Measurements from ENCODE around the gene ZSCAN31. TPM values are rescaled to one million over a fixed set of nuclear protein-coding genes. Genes with fewer than 3 reads are reported as not detected.

ZSCAN31 gene
- total RNA-seq, 1 experiment from 2014 or later: 10.1 TPM

Other genes starting within 250 kb of the ZSCAN31 start
- 5.0 TPM for gene ZSCAN16, start 211.5 kb downstream of the ZSCAN31 start, total RNA-seq (2021; ENCODE audit: unreplicated experiment)
- gene ZKSCAN8, start 194.3 kb downstream of the ZSCAN31 start, total RNA-seq (2021; ENCODE audit: unreplicated experiment): 20.7 TPM
- 10.8 TPM for gene ZSCAN9, start 110.9 kb downstream of the ZSCAN31 start, total RNA-seq (2021; ENCODE audit: unreplicated experiment)
- 4.8 TPM for gene ZKSCAN4, start 83.9 kb downstream of the ZSCAN31 start, total RNA-seq (2021; ENCODE audit: unreplicated experiment)
- not detected for gene NKAPL, start 76.9 kb downstream of the ZSCAN31 start, total RNA-seq (2021; ENCODE audit: unreplicated experiment)
- 10.3 TPM for gene ZSCAN26, start 69.0 kb downstream of the ZSCAN31 start, total RNA-seq (2021; ENCODE audit: unreplicated experiment)
- gene PGBD1, start 54.6 kb downstream of the ZSCAN31 start, total RNA-seq (2021; ENCODE audit: unreplicated experiment): 3.6 TPM
- gene ZKSCAN3, start 13.8 kb upstream of the ZSCAN31 start, total RNA-seq (2021; ENCODE audit: unreplicated experiment): 11.2 TPM
- gene ZSCAN12, start 63.6 kb upstream of the ZSCAN31 start, total RNA-seq (2021; ENCODE audit: unreplicated experiment): 0.81 TPM
- gene ZSCAN23, start 107.3 kb upstream of the ZSCAN31 start, total RNA-seq (2021; ENCODE audit: unreplicated experiment): not detected
- not detected for gene GPX6, start 179.6 kb upstream of the ZSCAN31 start, total RNA-seq (2021; ENCODE audit: unreplicated experiment)
- not detected for gene GPX5, start 189.7 kb upstream of the ZSCAN31 start, total RNA-seq (2021; ENCODE audit: unreplicated experiment)